GM12801 (cell line): ENCODE results near the gene DNAH17.

Experiments used
- CTCF ChIP-seq: IDR thresholded peaks from one replicate; pipeline ENCODE4 v1.5.1; 2011; ENCODE audit warnings: control low read depth; ENCODE audit not compliant: insufficient read length; ENCODE audit errors: extremely low read depth

Gene DNAH17

GRCh38 chr17:78523934-78524655 is 53.1 kb downstream of the DNAH17 start:
- no peak for TF ChIP-seq CTCF

- no peak for TF ChIP-seq CTCF
These were observed 55.0 kb downstream of the DNAH17 start for GRCh38 chr17:78522031-78522809.

GRCh38 chr17:78517421-78517820 is 59.8 kb downstream of the DNAH17 start:
- no peak for TF ChIP-seq CTCF

- TF ChIP-seq CTCF = no peak
These were observed 61.7 kb downstream of the DNAH17 start for GRCh38 chr17:78515480-78515879.

GRCh38 chr17:78514521-78514920 is 62.7 kb downstream of the DNAH17 start:
- TF ChIP-seq CTCF = no peak

GRCh38 chr17:78512976-78513375 is 64.2 kb downstream of the DNAH17 start:
- no peak for TF ChIP-seq CTCF

GRCh38 chr17:78510141-78511075 is 66.8 kb downstream of the DNAH17 start:
- no peak for TF ChIP-seq CTCF
